Stimulated activated CD4-positive, alpha-beta T cell treated with anti-CD3 and anti-CD28 coated beads, Interleukin-1b, Interleukin-23, amount 100 ng/mL, for 24 hours (primary cell): ENCODE measurements around the gene CCR6.
"Not testable (repeated sequence)": the region's sequence is repeated elsewhere in the genome, so short reads cannot be mapped to it uniquely, and the experiment has no call there.

Experiments
- DNase-seq, 4 experiments: peaks; one replicate each; pipeline ENCODE4 v3.0.0-alpha.2; 2020; ENCODE audit warnings: low read depth in 4 of 4, low spot score in 1 of 4

The CCR6 gene

GRCh38 chr6:167141667-167142432 is 19.0 kb downstream of the CCR6 start:
- DNase-seq = peak in 3 of 4 experiments; percentile 16 to 36 (median 30)

- no peak for DNase-seq
Measured at GRCh38 chr6:167142433-167142761, 19.5 kb downstream of the CCR6 start.

- no peak for DNase-seq
Measured at GRCh38 chr6:167143041-167143440, 20.1 kb downstream of the CCR6 start.

- no peak for DNase-seq
Measured at GRCh38 chr6:167145461-167145860, 22.6 kb downstream of the CCR6 start.

GRCh38 chr6:167146135-167146534 is 23.2 kb downstream of the CCR6 start:
- DNase-seq = no peak

- DNase-seq = no peak
Measured at GRCh38 chr6:167146977-167147376, 24.1 kb downstream of the CCR6 start.

- DNase-seq = no peak
Measured at GRCh38 chr6:167148021-167148420, 25.1 kb downstream of the CCR6 start.

GRCh38 chr6:167148997-167149396 is 26.1 kb downstream of the CCR6 start:
- DNase-seq = no peak

GRCh38 chr6:167150941-167151549 is 28.1 kb downstream of the CCR6 start:
- DNase-seq = no peak

- DNase-seq = no peak
Measured at GRCh38 chr6:167151648-167152047, 28.8 kb downstream of the CCR6 start.

GRCh38 chr6:167152862-167153261 is 30.0 kb downstream of the CCR6 start:
- DNase-seq = no peak

- no peak for DNase-seq
Measured at GRCh38 chr6:167153521-167153959, 30.6 kb downstream of the CCR6 start.

- DNase-seq = no peak
Measured at GRCh38 chr6:167154291-167154690, 31.4 kb downstream of the CCR6 start.

GRCh38 chr6:167154895-167155294 is 32.0 kb downstream of the CCR6 start:
- DNase-seq = no peak

GRCh38 chr6:167157414-167157813 is 34.5 kb downstream of the CCR6 start:
- no peak for DNase-seq

- no peak for DNase-seq
Measured at GRCh38 chr6:167157863-167158262, 35.0 kb downstream of the CCR6 start, which contains the start of gene GPR31. GPR31 (minus strand) TSS chr6:167157980; CDS start chr6:167157831, 149 bp downstream.

- no peak for DNase-seq
Measured at GRCh38 chr6:167161851-167162467, 39.1 kb downstream of the CCR6 start.

GRCh38 chr6:167162591-167162990 is 39.7 kb downstream of the CCR6 start:
- DNase-seq = no peak

- DNase-seq = no peak
Measured at GRCh38 chr6:167163476-167164011, 40.6 kb downstream of the CCR6 start.

GRCh38 chr6:167164261-167164660 is 41.4 kb downstream of the CCR6 start:
- no peak for DNase-seq

GRCh38 chr6:167165858-167166471 is 43.1 kb downstream of the CCR6 start:
- no peak for DNase-seq

GRCh38 chr6:167167699-167168098 is 44.8 kb downstream of the CCR6 start:
- not testable (repeated sequence) for DNase-seq
